PC-9 (cell line): ENCODE measurements around the gene RFC2.

Source experiments
- EZH2 ChIP-seq: fragments of 200-600 bp; sonication (generic); IDR thresholded peaks from 2 replicates; pipeline ENCODE4 v1.8.0; 2017; ENCODE audit warnings: antibody characterized with exemption, low read depth
- TF ChIP-seq, protein P1 (sequence below): fragments of 200-600 bp; sonication (generic); conservative IDR thresholded peaks from 2 replicates; pipeline ENCODE4 v1.6.1; 2017; ENCODE audit warnings: mixed run types, antibody characterized with exemption, mild to moderate bottlenecking, moderate library complexity

- TF ChIP-seq, protein P1, sequence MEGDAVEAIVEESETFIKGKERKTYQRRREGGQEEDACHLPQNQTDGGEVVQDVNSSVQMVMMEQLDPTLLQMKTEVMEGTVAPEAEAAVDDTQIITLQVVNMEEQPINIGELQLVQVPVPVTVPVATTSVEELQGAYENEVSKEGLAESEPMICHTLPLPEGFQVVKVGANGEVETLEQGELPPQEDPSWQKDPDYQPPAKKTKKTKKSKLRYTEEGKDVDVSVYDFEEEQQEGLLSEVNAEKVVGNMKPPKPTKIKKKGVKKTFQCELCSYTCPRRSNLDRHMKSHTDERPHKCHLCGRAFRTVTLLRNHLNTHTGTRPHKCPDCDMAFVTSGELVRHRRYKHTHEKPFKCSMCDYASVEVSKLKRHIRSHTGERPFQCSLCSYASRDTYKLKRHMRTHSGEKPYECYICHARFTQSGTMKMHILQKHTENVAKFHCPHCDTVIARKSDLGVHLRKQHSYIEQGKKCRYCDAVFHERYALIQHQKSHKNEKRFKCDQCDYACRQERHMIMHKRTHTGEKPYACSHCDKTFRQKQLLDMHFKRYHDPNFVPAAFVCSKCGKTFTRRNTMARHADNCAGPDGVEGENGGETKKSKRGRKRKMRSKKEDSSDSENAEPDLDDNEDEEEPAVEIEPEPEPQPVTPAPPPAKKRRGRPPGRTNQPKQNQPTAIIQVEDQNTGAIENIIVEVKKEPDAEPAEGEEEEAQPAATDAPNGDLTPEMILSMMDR = no peak
- TF ChIP-seq EZH2 = no peak
Observed at GRCh38 chr7:74203956-74204618, 50.1 kb downstream of the RFC2 start.
